ENCODE results near the gene RNF180. TPM values are rescaled to one million over a fixed set of nuclear protein-coding genes. Genes with fewer than 3 reads are reported as not detected.

The RNF180 gene
- total RNA-seq, 1 experiment from 2014 or later, result 2.7 TPM

GRCh38 chr5:64285188-64286130, 119.8 kb downstream of the RNF180 start:
- Mint-ChIP-seq H3K4me3 (no peak overlapping the region), H3K36me3 (peaks cover 2% of the 10 kb centered on the region; the same call in 1 of the 2 replicates), H3K27ac (no peak overlapping the region), H3K27me3 (ENCODE audit: low read depth) (peaks cover 2% of the 10 kb centered on the region; the same call in 1 of the 2 replicates), H3K4me1 (no peaks in the 10 kb centered on the region), H3K9me3 (peaks cover 38% of the 10 kb centered on the region)
- CTCF ChIA-PET, result no interaction called here
- TF ChIP-seq ARID4B (CRISPR knock-in tag; IDR thresholded peaks at IDR 0.05; ENCODE audit: borderline replicate concordance), result no peak
- TF ChIP-seq USF2 (CRISPR knock-in tag; IDR thresholded peaks at IDR 0.05), result no peak
- TF ChIP-seq ZNF138 (CRISPR knock-in tag; conservative IDR thresholded peaks at IDR 0.05), result no peak
- no peak for TF ChIP-seq MXD4 (CRISPR knock-in tag; IDR thresholded peaks at IDR 0.05; ENCODE audit: borderline replicate concordance)
- TF ChIP-seq ZNF317 (CRISPR knock-in tag; IDR thresholded peaks at IDR 0.05; ENCODE audit: borderline replicate concordance, low read depth), result no peak
- no peak for TF ChIP-seq E2F5 (CRISPR knock-in tag; IDR thresholded peaks at IDR 0.05)
- no peak for TF ChIP-seq ATF2 (CRISPR knock-in tag; IDR thresholded peaks at IDR 0.05; ENCODE audit: borderline replicate concordance, low read depth)
- no peak for TF ChIP-seq AR (CRISPR knock-in tag; IDR thresholded peaks at IDR 0.05)
- TF ChIP-seq ZNF219 (CRISPR knock-in tag; IDR thresholded peaks at IDR 0.05; ENCODE audit: borderline replicate concordance), result no peak
- no peak for TF ChIP-seq FOXP4 (CRISPR knock-in tag; IDR thresholded peaks at IDR 0.05)
- POLR2A ChIA-PET, result no interaction called here
- DNase-seq (ENCODE audit: low spot score) (no peak), ATAC-seq (peak; percentile 61)

Measured in WTC11 (cell line).